Mucosa of stomach (tissue), 1 donor: ENCODE measurements around the gene MRPL40.

ENCODE experiments used
- H3K27me3 ChIP-seq: one replicate; pipeline ENCODE4 v1.7.0; 2013; ENCODE audit warnings: mild to moderate bottlenecking, low read length; ENCODE audit not compliant: control insufficient read depth, insufficient read depth
- H3K36me3 ChIP-seq: one replicate; pipeline ENCODE4 v1.7.0; 2013; ENCODE audit warnings: low read length; ENCODE audit not compliant: control insufficient read depth, insufficient read depth
- H3K4me1 ChIP-seq: one replicate; pipeline ENCODE4 v1.7.0; 2013; ENCODE audit warnings: mild to moderate bottlenecking, low read length; ENCODE audit not compliant: control insufficient read depth, insufficient read depth
- H3K4me3 ChIP-seq: one replicate; pipeline ENCODE4 v1.7.0; 2013; ENCODE audit warnings: low read length
- H3K9ac ChIP-seq: one replicate; pipeline ENCODE4 v1.7.0; 2013; ENCODE audit warnings: mild to moderate bottlenecking, low read length, moderate library complexity
- H3K9me3 ChIP-seq: one replicate; pipeline ENCODE4 v1.7.0; 2013; ENCODE audit warnings: mild to moderate bottlenecking, low read length, moderate library complexity; ENCODE audit not compliant: control insufficient read depth
- donor health status: Pancreatic carcinoma.

MRPL40 gene

GRCh38 chr22:19432133-19432851 is at the start of gene MRPL40:
Gene MRPL40, plus strand, starts transcription at chr22:19432545. Its CDS starts 10 bp downstream, at chr22:19432555.
- Histone ChIP-seq H3K4me3 (peak within 1 kb of the TSS; percentile 82), H3K36me3 (peaks cover 5% of the 10 kb centered on the region), H3K4me1 (no peaks in the 10 kb centered on the region), H3K9me3 (no peaks in the 10 kb centered on the region), H3K9ac (peak within 1 kb of the TSS; percentile 92), H3K27me3 (no peaks in the 10 kb centered on the region)

DNA sequence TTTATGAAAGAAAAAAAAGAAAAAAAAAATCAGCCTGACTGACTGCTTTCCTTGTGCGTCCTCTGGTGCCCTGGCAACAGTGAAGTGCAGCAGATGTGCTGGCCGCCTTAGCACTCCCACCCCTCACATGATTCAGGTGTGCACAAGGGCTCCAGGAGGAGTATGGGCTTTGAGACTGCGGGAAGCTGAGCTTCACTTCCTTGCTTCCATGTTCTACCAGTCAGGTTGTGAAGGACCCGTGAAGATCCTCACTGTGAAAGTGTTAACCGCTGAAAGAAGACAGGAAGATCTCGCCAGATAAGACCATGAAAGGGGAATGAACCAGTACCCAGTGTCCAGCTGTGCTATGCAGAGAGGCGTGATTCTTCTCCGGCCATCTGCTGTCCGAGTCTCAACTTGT is 49.1 kb upstream of the MRPL40 start:
- Histone ChIP-seq H3K9ac (no peak overlapping the region), H3K9me3 (no peaks in the 10 kb centered on the region), H3K27me3 (no peaks in the 10 kb centered on the region), H3K36me3 (peaks cover 29% of the 10 kb centered on the region), H3K4me3 (no peak overlapping the region), H3K4me1 (no peaks in the 10 kb centered on the region)

DNA sequence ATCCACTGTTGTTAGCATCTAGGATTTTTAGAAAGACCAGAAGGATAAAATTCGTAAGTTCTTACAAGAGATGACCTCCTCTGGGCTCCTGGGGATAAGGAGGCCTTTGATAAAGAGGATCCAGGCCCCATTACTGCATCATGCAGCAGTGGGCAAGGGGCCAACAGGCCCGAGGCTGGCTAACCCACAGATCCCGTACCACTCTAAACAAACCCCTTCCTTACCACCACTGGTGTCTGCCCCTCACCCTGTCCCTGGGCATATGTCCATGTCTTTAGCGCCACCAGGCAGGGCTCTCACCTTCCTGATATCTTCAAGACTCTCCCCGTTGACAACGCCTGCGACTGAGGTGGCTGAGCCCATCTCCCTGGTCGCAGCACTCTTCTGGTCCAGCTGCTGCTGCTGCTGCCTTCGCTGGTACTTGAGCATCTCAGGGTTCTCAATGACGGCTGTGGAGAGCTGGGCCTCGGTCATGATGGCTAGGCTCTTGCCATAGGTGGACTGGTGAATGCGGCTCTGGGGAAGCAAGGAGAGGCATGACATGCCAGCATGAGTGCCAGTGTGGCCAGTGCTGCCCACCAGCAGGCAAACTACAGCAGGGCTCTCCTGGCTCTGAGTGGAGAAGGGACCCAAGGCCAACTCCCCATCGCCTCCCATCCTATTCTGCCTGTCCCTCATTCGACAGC is 47.0 kb upstream of the MRPL40 start:
- Histone ChIP-seq H3K9me3 (no peaks in the 10 kb centered on the region), H3K4me1 (no peaks in the 10 kb centered on the region), H3K4me3 (no peak overlapping the region), H3K36me3 (peaks cover 34% of the 10 kb centered on the region), H3K27me3 (no peaks in the 10 kb centered on the region), H3K9ac (no peak overlapping the region)

DNA sequence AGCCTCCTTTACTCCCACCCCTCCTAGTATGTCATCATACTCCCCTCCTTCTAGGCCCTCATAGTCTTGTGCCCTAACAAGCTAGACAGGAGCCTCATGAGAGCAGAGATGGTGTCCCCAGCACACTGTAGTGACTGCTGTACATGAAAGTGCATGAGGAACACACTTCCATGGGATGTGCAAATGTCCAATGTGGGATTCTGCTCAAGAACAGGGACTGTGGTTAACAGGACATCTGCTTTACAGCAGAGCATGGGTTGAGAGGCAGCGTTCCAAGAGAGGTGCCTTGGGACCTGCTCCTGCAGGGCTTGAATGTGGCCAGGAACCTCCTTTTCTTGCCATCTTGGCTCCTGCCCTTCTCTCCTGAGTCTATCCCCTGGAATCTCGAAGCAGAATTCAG is 46.1 kb upstream of the MRPL40 start:
- Histone ChIP-seq H3K36me3 (peaks cover 34% of the 10 kb centered on the region), H3K9me3 (no peaks in the 10 kb centered on the region), H3K27me3 (no peaks in the 10 kb centered on the region), H3K4me3 (no peak overlapping the region), H3K9ac (no peak overlapping the region), H3K4me1 (no peaks in the 10 kb centered on the region)

DNA sequence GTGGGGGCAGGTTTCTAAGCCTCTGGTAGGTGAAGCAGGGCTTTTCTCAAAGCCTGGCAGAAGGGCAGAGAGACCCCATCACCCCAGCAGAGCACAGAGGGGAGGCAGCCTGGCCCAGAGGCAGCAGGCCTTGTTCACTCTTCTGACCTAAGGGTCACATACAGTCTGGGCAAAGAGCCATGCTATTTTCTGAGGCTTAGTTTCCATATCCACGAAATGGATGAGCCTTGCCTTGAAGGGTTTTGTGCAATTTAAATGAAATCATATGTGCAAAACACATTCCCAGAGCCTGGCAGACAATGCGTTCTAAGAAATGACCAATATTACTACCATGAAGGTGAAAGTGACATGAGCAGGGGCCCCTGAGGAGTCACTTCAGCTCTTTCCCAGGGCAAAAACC is 45.3 kb upstream of the MRPL40 start:
- Histone ChIP-seq H3K27me3 (no peaks in the 10 kb centered on the region), H3K9ac (no peak overlapping the region), H3K9me3 (no peaks in the 10 kb centered on the region), H3K4me3 (no peak overlapping the region), H3K4me1 (no peaks in the 10 kb centered on the region), H3K36me3 (peaks cover 34% of the 10 kb centered on the region)

DNA sequence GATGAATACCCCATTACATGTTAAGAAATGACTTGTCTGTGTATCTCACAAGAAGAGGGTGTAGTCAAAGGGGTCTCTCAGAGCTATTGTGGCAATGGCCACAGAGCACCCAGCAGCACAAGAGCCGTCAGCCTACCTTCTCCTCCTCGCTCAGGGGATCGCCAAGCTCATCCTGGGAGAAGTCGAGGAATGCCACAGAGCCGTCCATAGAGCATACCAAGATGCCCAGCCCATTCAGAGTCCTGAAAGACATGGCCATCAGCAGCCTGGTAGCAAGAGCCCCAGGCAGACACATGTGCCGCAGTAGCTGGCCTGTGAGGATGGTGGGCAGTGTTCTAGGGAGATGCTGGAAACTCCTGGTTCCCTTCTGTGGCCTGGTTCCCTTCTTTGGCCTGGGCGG is 44.8 kb upstream of the MRPL40 start:
- H3K4me3 ChIP-seq: no peak overlapping the region
- H3K27me3 ChIP-seq: no peaks in the 10 kb centered on the region
- no peaks in the 10 kb centered on the region for H3K4me1 ChIP-seq
- H3K36me3 ChIP-seq: peaks cover 29% of the 10 kb centered on the region
- no peaks in the 10 kb centered on the region for H3K9me3 ChIP-seq
- no peak overlapping the region for H3K9ac ChIP-seq

GRCh38 chr22:19393704-19394103 is 38.6 kb upstream of the MRPL40 start:
- Histone ChIP-seq H3K4me3 (no peak overlapping the region), H3K36me3 (peaks cover 13% of the 10 kb centered on the region), H3K9ac (no peak overlapping the region), H3K27me3 (no peaks in the 10 kb centered on the region), H3K4me1 (no peaks in the 10 kb centered on the region), H3K9me3 (no peaks in the 10 kb centered on the region)

DNA sequence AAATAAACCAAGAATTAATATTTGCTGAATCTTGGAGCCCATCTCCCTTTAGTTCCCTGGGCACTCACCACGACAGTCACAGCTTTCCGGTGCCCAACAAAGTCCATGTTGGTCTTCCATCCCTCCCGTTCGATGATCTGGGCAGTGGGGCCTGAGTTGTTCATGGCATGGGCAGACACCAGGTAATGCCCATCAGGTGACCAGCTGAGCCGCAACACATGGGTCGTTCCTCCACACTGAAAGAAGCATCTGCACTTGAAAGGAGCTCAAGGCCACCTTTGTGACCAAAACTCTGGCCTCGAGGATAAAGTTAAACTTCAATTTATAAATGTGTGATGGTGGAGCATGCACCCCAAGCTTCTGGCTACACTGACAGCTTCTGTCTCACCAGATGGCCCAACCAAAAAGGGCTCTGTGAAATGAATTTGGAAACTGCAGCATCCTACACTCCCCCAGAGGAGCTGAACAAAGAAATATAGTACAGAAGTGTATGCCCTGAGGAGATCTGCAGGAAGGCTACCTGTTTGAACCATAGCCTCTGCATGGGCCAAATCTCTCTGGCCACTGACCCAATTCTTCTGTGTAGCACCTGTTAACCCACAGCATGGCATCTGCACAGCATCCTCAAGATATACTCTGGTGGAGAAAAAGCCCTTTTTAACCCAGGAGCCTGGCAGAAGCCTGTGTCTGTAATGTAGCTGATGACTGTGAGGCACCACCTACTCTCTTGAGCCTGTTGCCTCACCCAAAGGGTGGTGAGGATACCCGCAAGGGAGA is 37.9 kb upstream of the MRPL40 start:
- H3K36me3 ChIP-seq: peaks cover 9% of the 10 kb centered on the region

GRCh38 chr22:19395276-19395675 is 37.1 kb upstream of the MRPL40 start:
- Histone ChIP-seq H3K9me3 (no peaks in the 10 kb centered on the region), H3K4me3 (no peak overlapping the region), H3K36me3 (peaks cover 8% of the 10 kb centered on the region), H3K9ac (no peak overlapping the region), H3K4me1 (no peaks in the 10 kb centered on the region), H3K27me3 (no peaks in the 10 kb centered on the region)

More for the DNA sequence above, 37.9 kb upstream of the MRPL40 start:
- H3K9ac ChIP-seq: no peak overlapping the region
- H3K27me3 ChIP-seq: no peaks in the 10 kb centered on the region
- H3K4me1 ChIP-seq: no peaks in the 10 kb centered on the region
- no peaks in the 10 kb centered on the region for H3K9me3 ChIP-seq
- no peak overlapping the region for H3K4me3 ChIP-seq

DNA sequence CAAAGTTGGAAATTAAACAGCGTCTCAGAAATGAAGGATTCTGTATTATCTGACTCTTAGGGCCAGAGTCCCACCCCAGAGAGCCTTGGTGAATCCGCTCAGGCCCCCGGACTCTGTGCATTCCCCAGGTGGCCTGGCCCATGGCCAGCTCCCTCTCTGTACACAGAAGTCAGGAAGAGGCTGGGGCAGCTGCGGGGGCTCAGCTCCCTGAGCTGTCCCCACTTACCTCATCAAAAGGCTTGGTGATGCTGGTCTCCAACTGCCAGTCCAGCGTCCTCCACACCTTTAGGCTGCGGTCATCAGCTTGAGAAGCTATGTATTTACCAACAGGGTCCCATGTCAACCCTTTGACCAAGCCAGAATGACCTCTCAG is 35.8 kb upstream of the MRPL40 start:
- no peaks in the 10 kb centered on the region for H3K9me3 ChIP-seq
- H3K27me3 ChIP-seq: no peaks in the 10 kb centered on the region
- H3K4me1 ChIP-seq: no peaks in the 10 kb centered on the region
- H3K9ac ChIP-seq: no peak overlapping the region
- H3K4me3 ChIP-seq: no peak overlapping the region
- H3K36me3 ChIP-seq: peaks cover 8% of the 10 kb centered on the region

- peaks cover 8% of the 10 kb centered on the region for H3K36me3 ChIP-seq
Observed at GRCh38 chr22:19396934-19397733, 35.2 kb upstream of the MRPL40 start.

More at GRCh38 chr22:19396934-19397733, 35.2 kb upstream of the MRPL40 start:
- H3K4me1 ChIP-seq: no peaks in the 10 kb centered on the region
- no peak overlapping the region for H3K4me3 ChIP-seq
- H3K27me3 ChIP-seq: no peaks in the 10 kb centered on the region
- no peak overlapping the region for H3K9ac ChIP-seq
- H3K9me3 ChIP-seq: no peaks in the 10 kb centered on the region
